HCT116 (cell line): ENCODE results near the gene MYEOV. TPM values are rescaled to one million over a fixed set of nuclear protein-coding genes. Genes with fewer than 3 reads are reported as not detected.

Experiments
- ATAC-seq: fragments of 200-7000 bp; cut with Tn5 transposase; 2 replicates; pipeline ENCODE4 v1.9.1; 2020; ENCODE audit warnings: mild to moderate bottlenecking, moderate library complexity
- BruUV-seq: library from RNA; stranded (reverse); fragments of 400-500 nt; replicated peaks from 2 replicates; lab custom pipeline; 2021; lab: Mats Ljungman, UMichigan
- CTCF ChIA-PET: fragments of 300-600 bp; sonication (Branson Sonifier 250); formaldehyde crosslinking; loops from one replicate; lab custom pipeline; 2021; ENCODE audit warnings: antibody characterized with exemption; lab: Charles Lee
- POLR2A ChIA-PET: fragments of 300-600, 350-600 bp; sonication (Branson Sonifier 250); formaldehyde crosslinking; loops from one replicate; lab custom pipeline; 2021; ENCODE audit warnings: antibody characterized with exemption; lab: Charles Lee
- RAD21 ChIA-PET, 2 experiments: fragments of 300-600 bp; sonication (Branson Sonifier 250); formaldehyde crosslinking; loops; one replicate each; lab custom pipeline; 2023; ENCODE audit warnings: low total read pairs in 2 of 2; ENCODE audit not compliant: uncharacterized antibody in 2 of 2, unreplicated experiment in 2 of 2, low non-redundant PET in 1 of 2; lab: Charles Lee
- DNase-seq: peaks from one replicate; pipeline ENCODE4 v3.0.0-alpha.2; 2010; ENCODE audit warnings: low read depth, low spot score
- H2AFZ ChIP-seq: fragments of 200-600 bp; shearing (Covaris generic), sonication (generic); 2 replicates; pipeline ENCODE4 v1.6.1; 2017; ENCODE audit warnings: low read depth, mixed run types, mixed read lengths, antibody characterized with exemption, low read length; ENCODE audit not compliant: poor library complexity, severe bottlenecking
- H3K27ac ChIP-seq: 2 replicates; pipeline ENCODE4 v1.5.1; 2012; ENCODE audit warnings: low read depth, low read length
- H3K27me3 ChIP-seq: fragments of 200-600 bp; sonication (generic); 2 replicates; pipeline ENCODE4 v1.6.1; 2016; ENCODE audit warnings: mixed run types, low read length, mixed read lengths; ENCODE audit not compliant: insufficient read depth
- H3K36me3 ChIP-seq, 2 experiments: fragments of 200-500 bp in 1 of 2; fragments of 200-600 bp in 1 of 2; sonication (Bioruptor generic) in 1 of 2; sonication (generic) in 1 of 2; 2 replicates each; pipeline versions ENCODE4 v1.5.1 to v1.6.1; 2014 to 2016; ENCODE audit warnings: low read length in 2 of 2, inconsistent platforms in 1 of 2, mixed read lengths in 1 of 2, mixed run types in 1 of 2; ENCODE audit not compliant: insufficient read depth in 2 of 2, control insufficient read depth in 1 of 2
- H3K4me1 ChIP-seq, 2 experiments: fragments of 200-600 bp in 1 of 2; sonication (generic) in 1 of 2; 2 replicates each; pipeline versions ENCODE4 v1.5.1 to v1.6.1; 2012 to 2017; ENCODE audit warnings: low read length in 2 of 2, inconsistent platforms in 1 of 2, mild to moderate bottlenecking in 1 of 2, mixed read lengths in 1 of 2, mixed run types in 1 of 2, moderate library complexity in 1 of 2; ENCODE audit not compliant: insufficient read depth in 2 of 2, control insufficient read depth in 1 of 2
- H3K4me2 ChIP-seq: fragments of 200-600 bp; sonication (generic); 2 replicates; pipeline ENCODE4 v1.6.1; 2017; ENCODE audit warnings: mixed run types, low read length, mixed read lengths
- H3K4me3 ChIP-seq, 2 experiments: fragments of 200-600 bp in 1 of 2; sonication (generic) in 1 of 2; replicated peaks in 1 of 2; 2 replicates each; pipeline ENCODE4 v1.5.1; 2011 to 2016; ENCODE audit warnings: low read length in 2 of 2, control low read depth in 1 of 2, low read depth in 1 of 2, mild to moderate bottlenecking in 1 of 2, mixed read lengths in 1 of 2, mixed run types in 1 of 2
- H3K79me2 ChIP-seq: fragments of 200-600 bp; sonication (generic); 2 replicates; pipeline ENCODE4 v1.6.1; 2017; ENCODE audit warnings: mild to moderate bottlenecking, mixed run types, low read length, moderate library complexity, mixed read lengths; ENCODE audit not compliant: insufficient read depth
- H3K9ac ChIP-seq: fragments of 200-600 bp; sonication (generic); 2 replicates; pipeline ENCODE4 v1.6.1; 2016; ENCODE audit warnings: low read length, mixed read lengths
- H3K9me2 ChIP-seq: fragments of 200-600 bp; sonication (generic), shearing (Covaris generic); 2 replicates; pipeline ENCODE4 v1.6.1; 2017; ENCODE audit warnings: mixed run types, mild to moderate bottlenecking, moderate library complexity; ENCODE audit not compliant: insufficient read depth
- H3K9me3 ChIP-seq, 2 experiments: fragments of 200-500 bp in 1 of 2; fragments of 200-600 bp in 1 of 2; sonication (Bioruptor generic) in 1 of 2; sonication (generic) in 1 of 2; 2 replicates each; pipeline ENCODE4 v1.6.1; 2014 to 2017; ENCODE audit warnings: low read length in 2 of 2, mixed read lengths in 2 of 2, inconsistent platforms in 1 of 2, low read depth in 1 of 2, mild to moderate bottlenecking in 1 of 2, mixed run types in 1 of 2, moderate library complexity in 1 of 2; ENCODE audit not compliant: control insufficient read depth in 1 of 2, insufficient read depth in 1 of 2
- H4K20me1 ChIP-seq: fragments of 200-600 bp; sonication (generic), shearing (Covaris generic); 2 replicates; pipeline ENCODE4 v1.6.1; 2017; ENCODE audit warnings: mixed run types, mild to moderate bottlenecking, moderate library complexity; ENCODE audit not compliant: insufficient read depth
- ELF1 ChIP-seq: IDR thresholded peaks from 2 replicates; pipeline ENCODE4 v1.6.1; 2012; ENCODE audit warnings: low read depth, borderline replicate concordance
- EZH2 ChIP-seq: fragments of 200-600 bp; sonication (generic); IDR thresholded peaks from 2 replicates; pipeline ENCODE4 v1.6.1; 2017; ENCODE audit warnings: antibody characterized with exemption, mixed run types
- EZH2phosphoT487 ChIP-seq: fragments of 200-600 bp; IDR thresholded peaks from 2 replicates; pipeline ENCODE4 v1.6.1; 2018; ENCODE audit warnings: antibody characterized with exemption, borderline replicate concordance
- FOSL1 ChIP-seq: IDR thresholded peaks from 2 replicates; pipeline ENCODE4 v1.6.1; 2012; ENCODE audit warnings: low read depth
- MAX ChIP-seq: IDR thresholded peaks from 2 replicates; pipeline ENCODE4 v1.6.1; 2012
- REST ChIP-seq: IDR thresholded peaks from 2 replicates; pipeline ENCODE4 v1.6.1; 2012; ENCODE audit warnings: low read depth
- SRF ChIP-seq: IDR thresholded peaks from 2 replicates; pipeline ENCODE4 v1.6.1; 2012; ENCODE audit warnings: low read depth
- TCF7L2 ChIP-seq: IDR thresholded peaks from 2 replicates; pipeline ENCODE4 v1.7.0; 2011; ENCODE audit warnings: borderline replicate concordance, inconsistent platforms; ENCODE audit not compliant: insufficient read depth, insufficient read length; ENCODE audit errors: extremely low read depth
- ZBTB33 ChIP-seq: IDR thresholded peaks from 2 replicates; pipeline ENCODE4 v1.6.1; 2011; ENCODE audit warnings: mild to moderate bottlenecking, low read length, moderate library complexity; ENCODE audit not compliant: insufficient replicate concordance; ENCODE audit errors: extremely low read depth
- ZNF274 ChIP-seq: fragments of 200-500 bp; sonication (Bioruptor generic); IDR thresholded peaks from 2 replicates; pipeline ENCODE4 v1.6.1; 2014; ENCODE audit warnings: mild to moderate bottlenecking, low read depth, low read length, inconsistent platforms
- intact Hi-C: fragments of 100-400 bp; cut with micrococcal nuclease; formaldehyde crosslinking; loops from 2 replicates; pipeline ENCODE4 v1.10.0; 2022
- total RNA-seq: library from RNA; stranded (reverse); gene quantifications from one replicate; pipeline ENCODE4 v1.2.1, GENCODE V29; 2021; ENCODE audit not compliant: unreplicated experiment
- TF ChIP-seq, protein P1 (sequence below), 3 experiments: fragments of 200-600 bp in 1 of 3; sonication (generic) in 1 of 3; IDR thresholded peaks in 2 of 3; conservative IDR thresholded peaks in 1 of 3; 2 replicates each; pipeline ENCODE4 v1.5.1; 2012 to 2017; ENCODE audit warnings: low read depth in 2 of 3, low read length in 2 of 3, antibody characterized with exemption in 1 of 3, borderline replicate concordance in 1 of 3, control low read depth in 1 of 3, mild to moderate bottlenecking in 1 of 3, mixed read lengths in 1 of 3, mixed run types in 1 of 3, moderate library complexity in 1 of 3; ENCODE audit not compliant: insufficient read depth in 1 of 3

MYEOV gene
- total RNA-seq, 1 experiment from 2014 or later, result 135 TPM

DNA sequence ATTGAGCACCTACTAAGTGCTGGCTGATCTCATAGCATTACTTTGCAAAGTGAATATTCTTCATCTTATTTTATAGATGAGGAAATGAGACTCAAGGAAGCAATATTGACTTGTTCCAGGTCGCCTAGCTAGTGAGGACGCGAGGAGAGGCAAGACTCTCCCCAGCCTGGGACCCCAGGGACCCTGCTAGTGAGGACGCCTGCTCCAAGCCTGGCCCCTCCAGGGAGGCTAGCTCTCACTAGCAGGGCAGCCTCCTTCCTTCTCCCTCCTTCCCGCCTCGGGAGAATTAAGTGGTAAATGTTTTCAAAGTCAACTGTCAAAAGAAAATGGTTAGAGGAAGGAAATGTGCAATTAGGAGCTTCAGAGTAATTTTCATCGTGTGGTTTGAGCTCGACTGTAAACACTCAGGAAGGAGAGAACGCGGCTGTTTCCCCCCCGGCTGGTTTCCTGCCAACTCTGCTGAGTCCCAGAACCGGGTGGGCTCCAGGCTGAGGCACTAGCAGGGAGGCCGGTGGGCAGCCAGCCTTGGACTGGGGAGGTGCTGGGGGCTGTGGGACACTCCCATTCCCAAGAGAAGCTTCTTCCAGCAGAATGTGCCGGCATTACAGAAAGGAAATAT lies 17.9 kb downstream of the MYEOV start:
- H3K9me3 ChIP-seq, result no peaks in the 10 kb centered on the region
- H3K79me2 ChIP-seq, result peaks cover 86% of the 10 kb centered on the region
- intact Hi-C loops, result no loop called here
- H2AFZ ChIP-seq, result no peak overlapping the region
- BruUV-seq, result no TSS peak
- POLR2A ChIA-PET, result no interaction called here
- RAD21 ChIA-PET, result no interaction called here
- no peaks in the 10 kb centered on the region for H3K27me3 ChIP-seq
- H3K9me2 ChIP-seq, result no peaks in the 10 kb centered on the region
- H3K27ac ChIP-seq, result no peak overlapping the region
- no peak overlapping the region for H3K4me3 ChIP-seq
- H3K9ac ChIP-seq, result no peak overlapping the region
- DNase-seq, result no peak
- no peak for TF ChIP-seq EZH2
- TF ChIP-seq SRF, result no peak
- TF ChIP-seq EZH2phosphoT487, result no peak
- TF ChIP-seq FOSL1, result no peak
- no peak for TF ChIP-seq TCF7L2
- TF ChIP-seq MAX, result no peak
- TF ChIP-seq, protein P1, sequence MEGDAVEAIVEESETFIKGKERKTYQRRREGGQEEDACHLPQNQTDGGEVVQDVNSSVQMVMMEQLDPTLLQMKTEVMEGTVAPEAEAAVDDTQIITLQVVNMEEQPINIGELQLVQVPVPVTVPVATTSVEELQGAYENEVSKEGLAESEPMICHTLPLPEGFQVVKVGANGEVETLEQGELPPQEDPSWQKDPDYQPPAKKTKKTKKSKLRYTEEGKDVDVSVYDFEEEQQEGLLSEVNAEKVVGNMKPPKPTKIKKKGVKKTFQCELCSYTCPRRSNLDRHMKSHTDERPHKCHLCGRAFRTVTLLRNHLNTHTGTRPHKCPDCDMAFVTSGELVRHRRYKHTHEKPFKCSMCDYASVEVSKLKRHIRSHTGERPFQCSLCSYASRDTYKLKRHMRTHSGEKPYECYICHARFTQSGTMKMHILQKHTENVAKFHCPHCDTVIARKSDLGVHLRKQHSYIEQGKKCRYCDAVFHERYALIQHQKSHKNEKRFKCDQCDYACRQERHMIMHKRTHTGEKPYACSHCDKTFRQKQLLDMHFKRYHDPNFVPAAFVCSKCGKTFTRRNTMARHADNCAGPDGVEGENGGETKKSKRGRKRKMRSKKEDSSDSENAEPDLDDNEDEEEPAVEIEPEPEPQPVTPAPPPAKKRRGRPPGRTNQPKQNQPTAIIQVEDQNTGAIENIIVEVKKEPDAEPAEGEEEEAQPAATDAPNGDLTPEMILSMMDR (IDR thresholded peaks at IDR 0.05 in 2 of 3, conservative IDR thresholded peaks at IDR 0.05 in 1 of 3; ENCODE audit: borderline replicate concordance in 1 of 3, insufficient read depth in 1 of 3, low read depth in 2 of 3, low read length in 2 of 3), result no peak
- no peak for TF ChIP-seq REST
- no peak for TF ChIP-seq ZNF274
- TF ChIP-seq ELF1, result no peak
- no peak for TF ChIP-seq ZBTB33
- TF ChIP-seq, all 23 proteins: peak for 0
- H3K36me3 ChIP-seq, result peaks cover 0 to 11% of the 10 kb centered on the region in 2 experiments; a peak in 1 of 4 replicates
- no peak overlapping the region for H3K4me2 ChIP-seq
- no peaks in the 10 kb centered on the region for H4K20me1 ChIP-seq
- CTCF ChIA-PET, result no interaction called here
- peaks cover 0 to 28% of the 10 kb centered on the region in 2 experiments; a peak in 1 of 4 replicates for H3K4me1 ChIP-seq
- ATAC-seq, result no peak
